Fibroblast of peridontal ligament (primary cell): ENCODE measurements around the gene SLC44A1.

Experiments used
- DNase-seq: peaks from one replicate; pipeline ENCODE4 v3.0.0-alpha.2; 2010; ENCODE audit errors: extremely low read depth

SLC44A1 gene

DNA sequence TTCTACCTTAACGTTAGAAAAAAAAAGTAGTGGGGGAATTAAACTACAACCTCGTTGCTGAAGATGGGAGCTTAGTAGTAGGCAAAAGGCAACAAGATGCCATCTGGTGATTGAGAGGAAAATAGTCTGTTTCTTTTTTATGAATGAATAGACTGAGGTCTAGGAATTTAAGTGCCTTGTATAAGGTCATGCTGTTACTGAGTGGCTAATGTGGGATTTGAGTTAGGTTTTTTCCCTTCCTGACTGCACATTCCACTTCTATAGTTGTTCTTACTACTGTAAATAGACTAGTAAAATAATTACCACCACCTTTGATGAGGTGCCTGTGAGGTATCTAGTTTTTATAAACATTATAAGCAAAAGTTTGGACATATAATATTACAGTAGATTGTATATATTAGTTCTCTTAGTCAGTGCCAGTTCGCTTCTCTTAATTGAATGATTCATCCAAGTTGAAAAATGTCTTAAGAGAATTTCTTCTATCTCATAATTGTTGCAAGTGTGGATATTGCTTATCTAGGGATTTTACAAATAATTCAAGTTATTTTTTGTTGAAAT is 222.5 kb downstream of the SLC44A1 start:
- DNase-seq = peak; percentile 61

DNA sequence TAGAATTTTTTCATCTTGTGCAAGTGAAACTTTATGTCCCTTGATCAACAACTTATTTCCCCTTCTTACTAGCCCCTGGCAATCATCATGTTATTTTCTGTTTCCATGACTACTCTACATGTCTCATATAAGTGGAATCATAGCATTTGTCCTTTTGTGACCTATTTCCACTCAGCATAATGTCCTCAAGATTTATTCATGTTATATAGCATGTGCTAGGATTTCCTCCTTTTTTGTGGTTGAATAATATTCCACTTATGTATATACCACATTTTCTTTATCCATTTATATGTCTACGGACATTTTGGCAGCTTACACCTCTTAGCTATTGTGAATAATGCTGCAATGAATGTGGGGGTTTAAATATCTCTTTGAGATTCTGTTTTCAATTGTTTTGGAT is 224.4 kb downstream of the SLC44A1 start:
- no peak for DNase-seq

DNA sequence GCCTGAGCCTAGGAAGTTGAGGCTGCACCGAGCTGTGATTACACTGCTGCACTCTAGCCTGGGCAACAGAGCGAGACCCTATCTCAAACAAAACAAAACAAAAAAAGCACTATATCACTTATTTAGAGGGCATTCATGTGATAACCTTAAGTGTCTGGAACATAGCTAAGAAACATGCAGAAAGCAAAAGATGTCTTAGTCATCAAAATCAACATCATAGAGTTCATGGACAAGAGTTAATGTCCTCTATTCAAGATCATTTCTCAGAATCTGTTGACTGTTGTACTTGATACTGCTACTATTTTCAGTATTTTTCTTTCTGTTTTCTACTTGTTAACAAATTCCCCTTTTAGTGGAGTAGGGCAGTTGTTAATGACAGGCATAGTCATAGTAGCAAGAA is 228.8 kb downstream of the SLC44A1 start:
- DNase-seq = no peak

DNA sequence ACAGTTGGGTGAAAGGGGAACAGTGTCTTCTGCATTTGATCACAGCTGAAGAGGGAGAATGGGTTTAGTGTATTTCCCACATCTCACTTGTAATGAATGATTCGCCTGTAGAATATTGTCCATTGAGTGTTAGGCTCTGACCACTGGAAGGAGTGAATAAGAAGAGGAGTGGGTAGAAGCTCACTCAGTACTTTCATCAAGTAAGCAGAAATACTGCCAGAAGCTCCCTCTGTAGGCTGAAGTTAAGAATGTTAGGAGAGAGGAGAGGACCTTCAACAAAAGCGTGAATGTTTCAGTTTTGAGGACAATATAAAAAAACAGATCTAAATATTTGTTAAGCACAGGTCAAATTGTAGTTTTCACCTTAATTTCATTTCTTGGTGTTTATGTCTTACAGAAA is 230.9 kb downstream of the SLC44A1 start:
- DNase-seq = peak; percentile 59

DNA sequence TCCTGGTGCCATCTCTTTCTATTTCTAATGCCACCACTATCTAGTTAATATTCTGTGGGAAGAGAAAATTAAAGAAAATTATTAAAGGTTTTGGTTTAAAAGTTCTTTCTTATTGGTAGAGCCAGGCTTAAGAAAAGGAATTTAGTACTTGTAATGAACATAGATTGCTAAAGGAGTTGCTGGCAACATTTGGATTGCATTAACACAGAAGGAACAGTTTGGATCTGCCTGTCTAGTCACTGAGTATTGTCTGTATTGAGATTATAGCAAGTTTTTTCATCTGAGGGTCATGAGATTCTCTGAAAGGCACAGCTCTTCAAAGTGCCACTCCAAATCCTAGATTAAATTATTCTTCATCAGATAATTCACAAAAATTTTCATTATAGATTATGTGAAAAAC is 235.4 kb downstream of the SLC44A1 start:
- DNase-seq = peak; percentile 53

DNA sequence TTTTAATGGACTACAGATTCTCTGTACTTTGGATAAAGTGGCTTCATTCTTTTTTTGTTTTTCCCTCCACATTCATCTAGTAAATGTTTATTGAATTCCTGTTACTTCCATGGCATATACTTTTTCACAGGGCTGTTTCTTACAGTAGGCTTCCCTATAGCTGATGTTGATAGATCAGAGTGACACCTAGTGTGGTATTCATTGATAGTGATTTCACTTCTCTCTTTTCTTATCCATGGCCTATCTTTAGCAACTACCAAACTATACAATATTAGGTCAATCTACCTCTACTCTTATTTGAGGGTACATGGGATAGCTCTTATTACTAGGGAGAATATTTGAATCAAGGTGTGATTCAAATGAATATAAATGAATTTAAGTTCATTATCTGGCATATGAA is 239.2 kb downstream of the SLC44A1 start:
- no peak for DNase-seq

DNA sequence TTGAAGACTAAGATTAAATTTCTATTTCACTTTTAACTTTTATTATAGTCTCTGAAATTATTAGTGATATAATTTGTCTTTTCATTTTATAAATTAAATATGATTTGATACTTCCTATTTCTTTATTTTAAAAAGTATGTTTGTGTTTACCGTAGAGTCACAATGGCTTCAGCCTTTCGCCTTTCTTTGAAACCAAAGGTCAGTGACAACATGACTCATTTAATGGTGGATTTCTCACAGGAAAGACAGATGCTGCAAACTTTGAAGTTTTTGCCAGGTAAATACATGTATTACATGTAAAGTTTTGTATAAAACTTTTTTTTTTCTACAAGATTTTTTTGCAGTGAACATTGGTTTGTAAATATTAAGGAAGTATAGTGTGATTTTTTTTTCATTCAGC is 239.8 kb downstream of the SLC44A1 start:
- no peak for DNase-seq

DNA sequence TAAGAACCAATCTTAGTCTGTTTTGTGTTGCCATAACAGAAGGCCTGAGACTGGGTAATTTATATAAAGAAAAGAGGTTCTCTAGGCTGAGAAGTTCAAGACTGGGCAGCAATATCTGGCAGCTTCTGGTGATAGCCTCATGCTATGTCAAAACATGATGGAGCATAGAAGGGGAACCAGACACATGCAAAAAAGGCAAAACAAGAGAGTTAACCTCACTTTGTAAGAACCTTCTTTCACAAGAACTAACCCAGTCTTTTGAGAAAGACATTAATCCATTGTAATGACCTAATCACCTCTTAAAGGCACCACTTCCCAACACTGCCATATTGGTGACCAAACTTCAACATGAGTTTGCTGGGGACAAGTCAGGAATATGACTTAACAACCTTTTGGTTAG is 240.7 kb downstream of the SLC44A1 start:
- DNase-seq = no peak
